ENCODE results near the gene PITPNB. TPM values are rescaled to one million over a fixed set of nuclear protein-coding genes. Genes with fewer than 3 reads are reported as not detected.
A peak's percentile ranks its signal among the peaks of the same experiment; 100 is the strongest.

PITPNB gene
- polyA plus RNA-seq, 1 donor (not counting 4 experiments of a cell fraction or from before 2014, with no cell fraction given) = 81.6 TPM

GRCh38 chr22:27879923-27880322 is 39.1 kb downstream of the PITPNB start:
- Histone ChIP-seq H3K27me3 (ENCODE audit: control insufficient read depth, extremely low read depth, insufficient read depth, low read length) (no peaks in the 10 kb centered on the region), H3K27ac (ENCODE audit: control insufficient read depth, insufficient read depth, low read length) (no peak overlapping the region), H3K9ac (ENCODE audit: control insufficient read depth, extremely low read depth, insufficient read depth, low read length) (no peak overlapping the region), H4K20me1 (ENCODE audit: control insufficient read depth, extremely low read depth, insufficient read depth, low read length) (peaks cover 19% of the 10 kb centered on the region), H3K9me3 (ENCODE audit: control insufficient read depth, low read depth, low read length) (no peaks in the 10 kb centered on the region), H3K79me2 (ENCODE audit: control insufficient read depth, insufficient read depth, low read length) (peaks cover 69% of the 10 kb centered on the region), H2AFZ (ENCODE audit: control insufficient read depth, low read length) (no peak overlapping the region), H3K4me2 (ENCODE audit: control insufficient read depth, extremely low read depth, insufficient read depth, low read depth, low read length) (no peak overlapping the region), H3K9me1 (ENCODE audit: control insufficient read depth, extremely low read depth, insufficient read depth, low read length) (peaks cover 2% of the 10 kb centered on the region), H3K36me3 (ENCODE audit: control insufficient read depth in 2 of 2, extremely low read depth in 1 of 2, insufficient read depth in 2 of 2, low read length in 2 of 2) (peaks cover 13 to 19% of the 10 kb centered on the region in 2 experiments), H3K4me3 (ENCODE audit: control insufficient read depth in 2 of 3, extremely low read depth in 1 of 3, insufficient read depth in 2 of 3, low read depth in 1 of 3, low read length in 3 of 3) (no peak overlapping the region), H3K4me1 (ENCODE audit: control insufficient read depth, extremely low read depth, insufficient read depth, low read length) (peaks cover 10% of the 10 kb centered on the region)
- dilution Hi-C loops (cut with MboI; ENCODE audit: extremely low pct_ligation_motif_present, low sequenced_read_pairs) = no loop called here
- DNase-seq (ENCODE audit: low read depth, low spot score) = no peak
- FAIRE-seq = no peak
- peak; percentile 46 to 63 (median 63) for TF ChIP-seq CTCF (optimal IDR thresholded peaks at IDR 0.05 in 1 of 3, IDR thresholded peaks at IDR 0.05 in 1 of 3, conservative IDR thresholded peaks at IDR 0.05 in 1 of 3; ENCODE audit: extremely low read depth in 1 of 3, insufficient read depth in 2 of 3, low read length in 3 of 3)
- TF ChIP-seq EZH2 (IDR thresholded peaks at IDR 0.05; ENCODE audit: low read length) = no peak

- DNase-seq (ENCODE audit: low read depth, low spot score) (no peak), FAIRE-seq (no peak)
- dilution Hi-C loops (cut with MboI; ENCODE audit: extremely low pct_ligation_motif_present, low sequenced_read_pairs) = no loop called here
- Histone ChIP-seq H2AFZ (ENCODE audit: control insufficient read depth, low read length) (no peak overlapping the region), H3K4me3 (ENCODE audit: control insufficient read depth in 2 of 3, extremely low read depth in 1 of 3, insufficient read depth in 2 of 3, low read depth in 1 of 3, low read length in 3 of 3) (no peak overlapping the region), H3K27me3 (ENCODE audit: control insufficient read depth, extremely low read depth, insufficient read depth, low read length) (no peaks in the 10 kb centered on the region), H3K27ac (ENCODE audit: control insufficient read depth, insufficient read depth, low read length) (no peak overlapping the region), H4K20me1 (ENCODE audit: control insufficient read depth, extremely low read depth, insufficient read depth, low read length) (peaks cover 22% of the 10 kb centered on the region), H3K4me2 (ENCODE audit: control insufficient read depth, extremely low read depth, insufficient read depth, low read depth, low read length) (no peak overlapping the region), H3K9me3 (ENCODE audit: control insufficient read depth, low read depth, low read length) (no peaks in the 10 kb centered on the region), H3K4me1 (ENCODE audit: control insufficient read depth, extremely low read depth, insufficient read depth, low read length) (peaks cover 10% of the 10 kb centered on the region), H3K36me3 (ENCODE audit: control insufficient read depth in 2 of 2, extremely low read depth in 1 of 2, insufficient read depth in 2 of 2, low read length in 2 of 2) (peaks cover 9 to 25% of the 10 kb centered on the region in 2 experiments), H3K79me2 (ENCODE audit: control insufficient read depth, insufficient read depth, low read length) (peaks cover 69% of the 10 kb centered on the region), H3K9ac (ENCODE audit: control insufficient read depth, extremely low read depth, insufficient read depth, low read length) (no peak overlapping the region), H3K9me1 (ENCODE audit: control insufficient read depth, extremely low read depth, insufficient read depth, low read length) (peaks cover 2% of the 10 kb centered on the region)
- TF ChIP-seq CTCF (optimal IDR thresholded peaks at IDR 0.05 in 1 of 3, IDR thresholded peaks at IDR 0.05 in 1 of 3, conservative IDR thresholded peaks at IDR 0.05 in 1 of 3; ENCODE audit: extremely low read depth in 1 of 3, insufficient read depth in 2 of 3, low read length in 3 of 3) = no peak
- TF ChIP-seq EZH2 (IDR thresholded peaks at IDR 0.05; ENCODE audit: low read length) = no peak
Measured at GRCh38 chr22:27878541-27878940, 40.5 kb downstream of the PITPNB start.

Measured in keratinocyte (primary cell).